Endometrial microvascular endothelial cells (primary cell): ENCODE measurements around the gene NDUFS3. TPM values are rescaled to one million over a fixed set of nuclear protein-coding genes. Genes with fewer than 3 reads are reported as not detected.
"Not testable (repeated sequence)": the region's sequence is repeated elsewhere in the genome, so short reads cannot be mapped to it uniquely, and the experiment has no call there.

Experiments
- in situ Hi-C: cut with HindIII; loops from 2 replicates; pipeline ENCODE4 v1.10.0; 2017; ENCODE audit warnings: low sequenced_read_pairs, low pct_unique_long_range_greater_than_20kb; ENCODE audit errors: inconsistent ontology term
- total RNA-seq: library from RNA; depleted of rRNA; stranded (reverse); fragments of >200 nt; gene quantifications from one replicate; pipeline ENCODE4 v1.2.3, GENCODE V29; 2015; ENCODE audit errors: inconsistent ontology term

The NDUFS3 gene
- total RNA-seq, 1 donor from 2014 or later: 78.7 TPM

- in situ Hi-C loops: no loop called here
Measured at GRCh38 chr11:47553406-47553743, 25.5 kb upstream of the NDUFS3 start.

GRCh38 chr11:47557004-47557403, 21.9 kb upstream of the NDUFS3 start:
- in situ Hi-C loops: not testable (repeated sequence)

DNA sequence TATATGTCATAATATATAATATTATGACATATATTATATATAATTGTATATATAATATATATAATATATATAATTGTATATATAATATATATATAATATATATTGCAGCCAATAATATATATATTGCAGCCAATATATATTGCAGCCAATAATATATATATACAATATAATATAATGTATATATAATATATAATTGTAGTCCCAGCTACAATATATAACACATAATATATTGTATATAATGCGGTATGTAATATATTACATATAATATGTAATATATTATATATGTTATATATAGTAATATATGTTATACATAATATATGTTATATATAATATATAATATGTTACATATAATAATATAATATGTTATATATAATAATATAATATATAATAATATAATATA, 20.2 kb upstream of the NDUFS3 start:
- in situ Hi-C loops: no loop called here

DNA sequence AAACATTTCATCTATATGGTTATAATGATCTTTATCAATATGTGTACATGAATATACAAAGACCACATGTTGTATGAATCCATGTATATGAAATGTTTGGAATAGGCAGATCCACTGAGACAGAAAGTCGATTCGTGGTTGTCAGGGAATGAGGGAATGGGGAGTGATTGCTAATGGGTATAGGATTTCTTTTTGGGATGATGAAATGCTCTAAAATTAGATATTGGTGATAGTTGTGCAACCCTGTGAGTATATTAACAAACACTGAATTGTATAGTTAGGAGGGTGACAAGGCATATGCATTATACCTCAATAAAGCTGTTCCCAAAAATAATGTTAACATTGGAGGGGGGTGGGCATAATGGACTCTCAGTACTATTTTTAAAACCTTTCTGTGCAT, 18.4 kb upstream of the NDUFS3 start:
- in situ Hi-C loops: no loop called here

DNA sequence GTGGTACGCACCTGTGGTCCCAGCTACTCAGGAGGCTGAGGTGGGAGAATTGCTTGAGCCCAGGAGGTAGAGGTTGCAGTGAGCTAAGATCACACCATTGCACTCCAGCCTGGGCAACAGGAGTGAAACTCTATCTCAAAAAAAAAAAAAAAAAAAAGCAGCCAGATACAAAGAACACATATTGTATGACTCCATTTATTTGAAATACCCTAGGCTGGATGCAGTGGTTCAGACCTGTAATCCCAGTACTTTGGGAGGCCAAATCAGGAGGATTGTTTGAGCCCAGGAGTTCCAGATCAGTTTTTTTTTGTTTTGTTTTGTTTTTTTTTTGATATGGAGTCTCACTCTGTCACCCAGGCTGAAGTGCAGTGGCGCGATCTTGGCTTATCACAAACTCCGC, 16.5 kb upstream of the NDUFS3 start:
- in situ Hi-C loops: not testable (repeated sequence)

DNA sequence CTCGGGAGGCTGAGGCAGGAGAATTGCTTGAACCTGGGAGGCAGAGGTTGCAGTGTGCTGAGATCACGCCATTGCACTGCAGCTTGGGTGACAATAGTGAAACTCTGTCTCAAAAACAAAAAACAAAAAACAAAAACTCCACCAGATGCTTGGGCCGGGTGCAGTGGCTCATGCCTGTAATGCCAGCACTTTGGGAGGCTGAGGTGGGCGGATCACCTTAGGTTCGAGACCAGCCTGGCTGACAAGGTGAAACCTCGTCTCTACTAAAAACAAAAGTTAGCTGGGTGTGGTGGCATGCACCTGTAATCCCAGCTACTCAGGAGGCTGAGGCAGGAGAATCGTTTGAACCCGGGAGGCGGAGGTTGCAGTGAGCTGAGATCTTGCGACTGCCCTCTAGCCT, 14.5 kb upstream of the NDUFS3 start:
- in situ Hi-C loops: not testable (repeated sequence)

- in situ Hi-C loops: no loop called here
Measured at GRCh38 chr11:47564933-47565339, 13.9 kb upstream of the NDUFS3 start.

DNA sequence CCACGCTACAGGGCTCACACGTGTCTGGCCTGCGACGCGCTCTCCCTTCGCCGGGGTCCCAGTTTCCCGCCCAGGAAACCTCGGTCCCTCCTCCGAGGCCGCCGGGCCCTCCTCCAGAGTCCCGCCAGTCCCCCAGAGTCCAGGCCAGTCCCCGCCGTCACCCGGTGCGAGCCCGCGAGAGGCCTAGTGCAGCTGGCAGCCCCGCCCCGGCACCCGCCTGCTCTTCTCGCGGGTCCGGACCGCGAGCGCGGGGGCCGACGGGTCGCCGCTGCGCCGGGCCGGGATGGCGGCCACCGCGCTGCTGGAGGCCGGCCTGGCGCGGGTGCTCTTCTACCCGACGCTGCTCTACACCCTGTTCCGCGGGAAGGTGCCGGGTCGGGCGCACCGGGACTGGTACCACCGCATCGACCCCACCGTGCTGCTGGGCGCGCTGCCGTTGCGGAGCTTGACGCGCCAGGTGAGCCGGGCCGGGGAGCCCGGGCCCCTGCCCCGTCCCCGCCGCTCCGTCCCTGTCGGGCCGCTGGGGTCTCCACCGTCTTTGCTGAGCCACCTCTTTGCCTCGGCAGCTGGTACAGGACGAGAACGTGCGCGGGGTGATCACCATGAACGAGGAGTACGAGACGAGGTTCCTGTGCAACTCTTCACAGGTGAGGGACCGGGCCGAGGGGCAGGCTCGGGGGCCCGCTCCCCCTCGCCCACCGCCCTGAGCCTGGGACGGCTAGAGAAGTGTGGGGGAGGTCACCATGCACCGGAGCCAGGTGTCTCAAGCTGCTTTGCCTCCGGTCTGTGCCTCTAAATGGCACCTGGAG, 13.3 kb upstream of the NDUFS3 start, which contains the start of gene PTPMT1:
Gene PTPMT1 (plus strand): TSS at position 260 of the 809 bp plus-strand sequence. CDS start 24 bp downstream, at position 284.
- in situ Hi-C loops: no loop called here

GRCh38 chr11:47566149-47566698, 12.7 kb upstream of the NDUFS3 start:
- in situ Hi-C loops: no loop called here

DNA sequence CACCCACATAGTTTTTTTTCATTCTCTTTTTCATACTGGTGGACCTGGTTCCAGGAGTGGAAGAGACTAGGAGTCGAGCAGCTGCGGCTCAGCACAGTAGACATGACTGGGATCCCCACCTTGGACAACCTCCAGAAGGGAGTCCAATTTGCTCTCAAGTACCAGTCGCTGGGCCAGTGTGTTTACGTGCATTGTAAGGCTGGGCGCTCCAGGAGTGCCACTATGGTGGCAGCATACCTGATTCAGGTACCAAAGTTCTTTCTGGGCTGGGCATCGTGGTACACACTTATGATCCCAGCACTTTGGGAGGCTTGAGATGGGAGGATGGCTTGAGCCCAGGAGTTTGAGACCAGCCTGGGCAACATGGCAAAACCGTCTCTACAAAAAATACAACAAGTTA, 9.2 kb upstream of the NDUFS3 start:
- in situ Hi-C loops: no loop called here

DNA sequence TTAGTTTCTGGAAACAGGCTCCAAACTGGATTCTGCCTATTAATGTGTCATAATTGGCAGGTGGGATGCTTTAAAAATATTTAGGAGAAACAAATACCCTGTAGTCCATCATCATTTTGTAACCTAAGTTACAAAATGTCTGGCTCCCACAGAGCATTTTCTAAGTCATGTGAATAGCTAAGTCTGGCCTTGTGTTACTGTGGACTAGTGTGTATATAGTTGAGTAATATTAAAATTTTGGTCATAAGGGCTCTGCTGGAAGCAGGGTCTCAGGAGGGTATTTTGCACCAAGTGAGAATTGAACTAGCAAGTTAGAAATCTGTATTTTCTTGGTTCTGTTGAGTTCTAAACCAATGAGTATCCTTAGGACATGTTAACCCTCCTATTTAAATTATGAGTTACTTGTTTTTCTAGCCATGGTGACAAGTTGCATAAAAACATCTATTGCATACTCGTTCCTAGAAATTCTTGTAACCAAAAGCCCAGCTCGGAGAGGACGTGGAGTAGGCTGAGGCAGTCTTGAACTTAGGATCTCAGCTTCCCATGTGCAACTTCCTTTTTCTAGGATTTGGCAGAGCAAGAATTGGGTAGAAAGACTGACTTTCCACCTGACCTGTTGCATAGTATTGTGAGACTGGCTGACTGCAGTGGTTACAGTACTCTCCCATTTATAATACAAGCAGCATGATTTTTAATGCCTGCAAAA, 8.1 kb upstream of the NDUFS3 start:
- in situ Hi-C loops: no loop called here

DNA sequence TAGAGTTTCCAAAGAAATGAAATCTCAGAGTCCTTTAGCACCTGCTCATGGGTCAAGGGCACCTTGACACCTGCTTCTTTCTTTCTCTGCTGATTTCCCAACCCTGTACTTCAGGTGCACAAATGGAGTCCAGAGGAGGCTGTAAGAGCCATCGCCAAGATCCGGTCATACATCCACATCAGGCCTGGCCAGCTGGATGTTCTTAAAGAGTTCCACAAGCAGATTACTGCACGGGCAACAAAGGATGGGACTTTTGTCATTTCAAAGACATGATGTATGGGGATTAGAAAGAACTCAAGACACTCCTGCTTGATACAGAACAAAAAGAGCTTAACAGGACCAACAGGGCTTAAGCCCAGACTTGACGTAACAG, 7.5 kb upstream of the NDUFS3 start:
- in situ Hi-C loops: no loop called here

- in situ Hi-C loops: no loop called here
Measured at GRCh38 chr11:47571895-47572294, 7.0 kb upstream of the NDUFS3 start.

GRCh38 chr11:47572715-47573255, 6.1 kb upstream of the NDUFS3 start:
- in situ Hi-C loops: no loop called here

GRCh38 chr11:47573321-47573720, 5.6 kb upstream of the NDUFS3 start:
- in situ Hi-C loops: no loop called here

- in situ Hi-C loops: no loop called here
Measured at GRCh38 chr11:47577460-47578041, 1.3 kb upstream of the NDUFS3 start.

DNA sequence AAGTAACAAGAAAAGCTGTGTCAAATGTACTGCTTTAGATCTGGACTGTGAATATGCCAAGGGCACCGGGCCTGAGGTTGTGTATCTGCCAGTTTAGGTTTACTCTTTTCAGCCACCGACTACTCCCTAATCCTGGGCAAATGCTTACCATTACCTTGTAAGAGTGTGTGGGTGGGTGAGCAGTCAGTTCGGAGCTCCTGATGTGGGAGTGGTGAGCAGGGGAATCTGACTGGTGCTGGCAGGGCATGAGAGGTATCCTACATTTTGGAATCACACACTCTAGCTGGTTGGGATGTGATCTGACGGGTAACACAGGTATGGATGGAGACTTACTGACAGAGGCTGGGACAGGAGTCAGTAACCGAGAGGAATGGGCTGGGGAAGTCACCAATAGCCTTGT, 5.0 kb downstream of the NDUFS3 start:
- in situ Hi-C loops: no loop called here

- in situ Hi-C loops: no loop called here
Measured at GRCh38 chr11:47586098-47586855, 7.4 kb downstream of the NDUFS3 start, which contains the start of gene FAM180B. Gene FAM180B, plus strand, starts transcription at chr11:47586678. Its CDS starts 91 bp downstream, at chr11:47586769.
